Activated CD8-positive, alpha-beta memory T cell treated with anti-CD3 and anti-CD28 coated beads for 36 hours (primary cell): ENCODE data around the gene LSS. TPM values are rescaled to one million over a fixed set of nuclear protein-coding genes. Genes with fewer than 3 reads are reported as not detected.
"Not testable (repeated sequence)": the region's sequence is repeated elsewhere in the genome, so short reads cannot be mapped to it uniquely, and the experiment has no call there.

Experiments
- CTCF ChIA-PET: fragments of 350-600 bp; sonication (Branson Sonifier 250); formaldehyde crosslinking; loops from one replicate; lab custom pipeline; 2021; ENCODE audit warnings: antibody characterized with exemption; lab: Charles Lee
- POLR2A ChIA-PET: fragments of 350-600 bp; sonication (Branson Sonifier 250); formaldehyde crosslinking; loops from one replicate; lab custom pipeline; 2021; ENCODE audit warnings: antibody characterized with exemption; lab: Charles Lee
- total RNA-seq, 2 experiments: library from RNA; stranded (reverse); gene quantifications; one replicate each; pipeline ENCODE4 v1.2.3, GENCODE V29; 2021

LSS gene
- total RNA-seq, 2 experiments from 2014 or later, result 19.2 to 20.1 TPM

GRCh38 chr21:46181436-46181835 is 47.1 kb downstream of the LSS start:
- ChIA-PET CTCF (no interaction called here), POLR2A (no interaction called here)

- ChIA-PET CTCF (no interaction called here), POLR2A (no interaction called here)
These were observed 47.7 kb downstream of the LSS start for GRCh38 chr21:46180778-46181391.

DNA sequence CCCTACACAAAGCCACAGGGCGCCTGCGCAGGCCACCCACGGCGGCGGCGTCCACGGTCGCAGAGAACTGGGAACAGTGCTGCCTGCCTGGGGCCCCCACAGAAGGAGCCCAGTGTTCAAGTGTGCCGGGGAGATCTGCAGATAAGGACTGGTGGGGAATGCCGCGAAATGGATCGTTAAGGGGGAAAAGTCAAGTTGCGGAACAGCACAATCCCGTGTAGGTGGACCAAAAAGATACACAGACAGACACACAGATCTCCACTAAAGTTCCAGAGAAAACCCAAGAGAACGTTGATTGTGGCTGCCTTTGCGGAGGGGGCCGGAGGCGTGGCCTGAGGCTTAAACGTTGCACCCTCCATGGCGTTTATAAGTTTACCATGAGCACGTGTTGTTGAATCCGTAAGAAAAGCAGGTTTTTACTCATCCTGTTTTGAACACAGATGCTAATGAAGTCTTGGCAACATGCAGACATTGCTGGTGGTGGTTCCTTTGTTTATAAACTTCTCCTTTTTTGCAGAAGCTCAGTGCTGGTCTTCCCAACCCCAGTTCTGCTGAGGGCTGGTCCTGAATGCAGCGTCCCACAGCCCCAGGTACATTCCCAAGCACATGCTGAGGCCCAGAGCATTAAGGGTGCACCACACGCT is 48.4 kb downstream of the LSS start:
- POLR2A ChIA-PET, result no interaction called here
- CTCF ChIA-PET, result no interaction called here

- POLR2A ChIA-PET, result no interaction called here
- CTCF ChIA-PET, result no interaction called here
These were observed 48.9 kb downstream of the LSS start for GRCh38 chr21:46179708-46180078.

DNA sequence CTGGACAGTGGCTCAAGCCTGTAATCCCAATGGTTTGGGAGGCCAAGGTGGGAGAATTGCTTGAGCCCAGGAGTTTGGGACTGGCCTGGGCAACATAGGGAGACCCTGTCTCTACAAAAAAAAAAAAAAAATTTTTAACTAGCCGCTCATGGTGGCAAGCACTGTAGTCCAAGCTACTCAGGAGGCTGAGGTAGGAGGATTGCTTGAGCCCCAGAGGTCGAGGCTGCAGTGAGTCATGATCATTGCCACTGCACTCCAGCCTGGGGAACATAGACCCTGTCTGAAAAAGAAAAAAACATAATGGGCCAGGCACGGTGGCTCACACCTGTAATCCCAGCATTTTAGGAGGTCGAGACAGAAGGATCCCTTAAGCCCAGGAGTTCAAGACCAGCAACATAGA is 49.6 kb downstream of the LSS start:
- CTCF ChIA-PET, result no interaction called here
- POLR2A ChIA-PET, result no interaction called here

GRCh38 chr21:46176443-46177129 is 52.0 kb downstream of the LSS start:
- CTCF ChIA-PET, POLR2A ChIA-PET: not testable (repeated sequence)

DNA sequence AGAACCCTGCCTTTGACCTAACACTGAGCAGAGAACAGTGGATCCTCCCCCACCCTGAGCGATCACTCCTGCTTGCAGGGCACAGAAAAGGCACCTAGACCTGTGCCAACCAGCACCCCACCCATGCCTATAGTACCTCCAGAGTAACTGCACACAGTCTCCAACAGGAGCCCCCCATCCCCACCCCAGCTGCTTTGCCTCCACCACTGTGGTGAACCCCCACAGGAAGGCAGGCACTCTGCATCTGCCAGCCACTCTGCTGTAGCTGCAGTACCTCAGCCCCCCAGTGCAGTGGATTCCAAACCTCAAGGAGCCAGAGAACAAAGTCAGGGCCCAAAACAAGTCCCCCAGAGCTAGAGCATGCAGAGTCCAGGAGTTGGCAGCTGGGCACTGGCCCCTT is 55.0 kb downstream of the LSS start:
- CTCF ChIA-PET, result no interaction called here
- POLR2A ChIA-PET, result no interaction called here

- CTCF ChIA-PET, result no interaction called here
These were observed 55.6 kb downstream of the LSS start for GRCh38 chr21:46172863-46173528.

GRCh38 chr21:46171996-46172862 is 56.3 kb downstream of the LSS start:
- ChIA-PET CTCF (no interaction called here), POLR2A (no interaction called here)

More at GRCh38 chr21:46172863-46173528, 55.6 kb downstream of the LSS start:
- POLR2A ChIA-PET, result no interaction called here

DNA sequence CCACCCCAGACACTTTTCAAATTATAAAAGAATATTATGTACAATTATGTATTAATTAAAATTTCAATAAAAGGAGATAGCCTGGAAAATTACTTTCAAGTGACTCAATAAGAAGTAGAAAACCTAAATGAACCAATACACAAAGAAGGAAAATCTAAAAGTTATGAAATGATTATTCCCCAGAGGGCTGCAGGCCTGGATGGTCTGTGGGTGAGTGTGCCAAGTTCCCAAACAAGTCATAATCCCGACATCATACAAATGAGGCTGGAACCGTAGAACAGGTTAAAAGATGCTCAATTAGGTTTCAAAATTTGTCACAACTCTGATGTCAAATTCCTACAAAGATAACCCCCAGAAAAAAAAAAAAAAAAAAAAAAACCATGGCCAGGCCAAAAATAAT is 57.0 kb downstream of the LSS start:
- ChIA-PET POLR2A (no interaction called here), CTCF (no interaction called here)

DNA sequence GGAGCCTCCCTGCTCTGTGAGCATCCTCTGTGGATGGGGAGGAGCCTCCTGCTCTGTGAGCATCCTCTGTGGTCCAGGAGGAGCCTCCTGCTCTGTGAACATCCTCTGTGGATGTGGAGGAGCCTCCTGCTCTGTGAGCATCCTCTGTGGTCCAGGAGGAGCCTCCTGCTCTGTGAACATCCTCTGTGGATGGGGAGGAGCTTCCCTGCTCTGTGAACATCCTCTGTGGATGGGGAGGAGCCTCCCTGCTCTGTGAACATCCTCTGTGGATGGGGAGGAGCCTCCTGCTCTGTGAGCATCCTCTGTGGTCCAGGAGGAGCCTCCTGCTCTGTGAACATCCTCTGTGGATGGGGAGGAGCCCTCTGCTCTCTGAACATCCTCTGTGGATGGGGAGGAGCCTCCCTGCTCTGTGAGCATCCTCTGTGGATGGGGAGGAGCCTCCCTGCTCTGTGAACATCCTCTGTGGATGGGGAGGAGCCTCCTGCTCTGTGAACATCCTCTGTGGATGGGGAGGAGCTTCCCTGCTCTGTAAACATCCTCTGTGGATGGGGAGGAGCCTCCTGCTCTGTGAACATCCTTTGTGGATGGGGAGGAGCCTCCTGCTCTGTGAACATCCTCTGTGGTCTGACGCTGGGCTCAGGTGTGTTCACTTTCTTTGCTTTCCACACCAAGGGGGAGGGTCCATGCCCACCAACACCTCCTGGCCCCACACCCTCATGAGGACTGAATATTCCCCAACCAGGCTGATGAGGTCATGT is 58.0 kb downstream of the LSS start:
- POLR2A ChIA-PET, CTCF ChIA-PET: not testable (repeated sequence)

DNA sequence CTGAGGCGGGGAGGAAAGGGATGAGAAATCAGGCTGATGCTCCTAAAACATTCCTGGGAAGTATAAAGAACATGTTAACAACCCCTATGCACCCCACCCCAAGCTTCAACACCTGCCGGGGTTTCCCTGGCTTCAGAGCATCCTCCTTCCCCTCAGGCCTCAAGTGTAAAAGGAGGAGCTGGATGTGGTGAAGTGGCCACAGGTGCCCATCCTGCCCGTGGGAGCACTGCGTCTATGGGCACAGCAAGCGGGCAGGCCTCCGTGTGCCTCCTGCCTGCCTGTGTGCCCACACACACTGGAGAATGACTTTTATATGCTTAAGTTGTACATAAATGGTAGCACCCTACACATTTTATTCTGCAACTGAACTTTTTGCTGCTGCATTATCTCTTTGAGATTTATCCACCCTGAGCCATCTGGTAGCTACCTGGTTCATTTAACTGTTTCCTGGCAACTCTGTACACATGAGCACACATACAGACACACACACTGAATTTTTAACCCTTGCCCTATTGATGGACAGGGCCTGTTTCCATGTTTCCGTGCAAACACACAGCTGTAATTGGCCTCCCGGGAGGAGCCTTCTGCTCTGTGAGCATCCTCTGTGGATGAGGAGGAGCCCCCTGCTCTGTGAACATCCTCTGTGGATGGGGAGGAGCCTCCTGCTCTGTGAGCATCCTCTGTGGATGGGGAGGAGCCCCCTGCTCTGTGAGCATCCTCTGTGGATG is 59.8 kb downstream of the LSS start:
- ChIA-PET POLR2A (no interaction called here), CTCF (no interaction called here)

- ChIA-PET CTCF (no interaction called here), POLR2A (no interaction called here)
These were observed 60.3 kb downstream of the LSS start for GRCh38 chr21:46168238-46168637.

GRCh38 chr21:46165098-46165497 is 63.5 kb downstream of the LSS start:
- ChIA-PET CTCF (interaction anchor here (1.7 kb wide), 1 partner anchor 60 kb away, joined by 4 read pairs; no protein-coding TSS in a partner anchor), POLR2A (no interaction called here)

DNA sequence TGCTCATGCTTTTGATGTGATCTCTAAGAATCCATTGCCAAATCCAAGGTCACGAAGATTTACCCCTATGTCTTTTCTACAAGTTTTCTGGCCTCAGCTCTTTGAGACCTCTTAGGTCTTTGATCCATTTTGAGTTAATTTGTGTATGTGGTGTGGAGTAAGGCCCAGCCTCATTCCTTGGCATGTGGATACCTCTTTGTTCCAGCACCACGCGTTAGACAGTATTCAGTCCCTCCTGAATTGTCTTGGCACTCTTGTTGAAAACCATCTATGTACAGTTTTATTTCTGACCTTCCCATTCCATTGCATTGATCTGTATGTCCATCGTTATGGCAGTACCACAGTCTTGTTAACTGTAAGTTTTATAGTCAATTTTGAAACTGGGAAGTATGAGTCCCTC is 65.2 kb downstream of the LSS start:
- ChIA-PET CTCF (no interaction called here), POLR2A (no interaction called here)

DNA sequence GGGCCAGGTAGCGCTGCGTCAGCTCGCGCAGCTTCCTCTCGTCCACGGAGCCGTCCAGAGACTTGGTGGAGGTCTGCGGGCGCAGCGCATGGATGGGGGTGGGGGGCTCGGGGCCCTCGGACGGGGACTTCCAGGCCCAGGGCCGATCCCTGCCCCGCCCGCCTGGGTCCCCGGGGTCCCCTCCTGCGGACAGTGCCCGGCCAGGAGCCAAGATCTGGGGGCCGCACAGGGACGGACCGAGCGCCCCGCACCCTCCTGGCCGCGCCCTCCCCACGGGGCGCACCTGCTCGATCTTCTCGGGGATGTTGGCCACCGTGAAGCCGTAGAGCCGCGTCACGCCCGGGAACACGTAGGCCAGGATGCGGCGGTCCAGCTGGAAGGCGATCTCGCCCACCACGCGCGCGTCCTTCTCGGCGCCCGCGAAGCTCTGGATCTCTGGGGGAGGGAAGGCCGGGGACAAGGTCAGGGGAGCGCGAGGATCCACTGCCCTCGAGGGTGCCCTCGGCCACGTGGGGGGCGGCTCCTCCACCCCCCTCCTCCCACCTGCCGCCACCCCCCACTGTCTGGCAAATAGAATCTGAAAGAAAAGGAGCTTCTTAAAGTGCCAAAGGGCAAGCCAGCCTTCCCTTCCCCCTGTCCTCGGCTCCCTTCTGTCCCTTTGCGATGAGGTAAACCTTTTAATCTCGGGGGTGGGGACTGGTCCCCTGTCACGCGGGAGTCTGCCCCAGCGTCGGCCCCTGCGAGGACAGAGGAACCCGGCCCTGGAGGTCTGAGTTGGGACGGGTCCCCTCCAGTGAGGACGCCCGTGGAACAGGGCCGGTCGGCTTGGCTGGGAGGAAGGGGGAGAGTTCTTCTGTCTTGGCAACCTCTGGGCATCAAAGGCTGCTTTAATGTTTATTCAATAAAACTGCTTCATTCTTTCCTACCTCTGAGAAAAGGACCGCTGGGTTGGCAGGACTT is 66.7 kb downstream of the LSS start:
- CTCF ChIA-PET, result interaction anchor here (0.6 kb wide), 2 partner anchors 16 to 40 kb away, joined by 3 read pairs; no protein-coding TSS in a partner anchor

More for the DNA sequence above, 66.7 kb downstream of the LSS start:
- POLR2A ChIA-PET, result no interaction called here
